GM18502 (cell line): ENCODE data around the gene FAM180A.
"Not testable (repeated sequence)": the region's sequence is repeated elsewhere in the genome, so short reads cannot be mapped to it uniquely, and the experiment has no call there.

Experiments
- ATAC-seq: cut with Tn5 transposase; IDR thresholded peaks from one replicate; pipeline ENCODE4 v1.9.1; 2021; ENCODE audit warnings: mild to moderate bottlenecking; ENCODE audit not compliant: unreplicated experiment, poor library complexity

The FAM180A gene

GRCh38 chr7:135716677-135717238 lies 31.9 kb downstream of the FAM180A start:
- ATAC-seq = no peak

- ATAC-seq = no peak
Observed at GRCh38 chr7:135715673-135716072, 32.9 kb downstream of the FAM180A start.

- no peak for ATAC-seq
Observed at GRCh38 chr7:135715055-135715522, 33.5 kb downstream of the FAM180A start.

GRCh38 chr7:135714534-135715009 lies 34.0 kb downstream of the FAM180A start:
- no peak for ATAC-seq

- no peak for ATAC-seq
Observed at GRCh38 chr7:135713836-135714470, 34.7 kb downstream of the FAM180A start.

- ATAC-seq = no peak
Observed at GRCh38 chr7:135712796-135713195, 35.8 kb downstream of the FAM180A start.

- ATAC-seq = no peak
Observed at GRCh38 chr7:135712182-135712782, 36.3 kb downstream of the FAM180A start.

GRCh38 chr7:135711139-135711469 lies 37.5 kb downstream of the FAM180A start:
- ATAC-seq = peak; percentile 17

- peak; percentile 44 for ATAC-seq
Observed at GRCh38 chr7:135710417-135711138, 38.0 kb downstream of the FAM180A start.

- ATAC-seq = no peak
Observed at GRCh38 chr7:135709508-135709907, 39.1 kb downstream of the FAM180A start.

GRCh38 chr7:135708041-135708440 lies 40.6 kb downstream of the FAM180A start:
- ATAC-seq = no peak

- ATAC-seq = no peak
Observed at GRCh38 chr7:135707570-135707966, 41.0 kb downstream of the FAM180A start.

GRCh38 chr7:135706858-135707569 lies 41.6 kb downstream of the FAM180A start:
- no peak for ATAC-seq

- no peak for ATAC-seq
Observed at GRCh38 chr7:135706038-135706742, 42.4 kb downstream of the FAM180A start.

- no peak for ATAC-seq
Observed at GRCh38 chr7:135704698-135705097, 43.9 kb downstream of the FAM180A start.

GRCh38 chr7:135704074-135704473 lies 44.5 kb downstream of the FAM180A start:
- no peak for ATAC-seq

- no peak for ATAC-seq
Observed at GRCh38 chr7:135697276-135698049, 51.1 kb downstream of the FAM180A start.

GRCh38 chr7:135693558-135693957 lies 55.1 kb downstream of the FAM180A start:
- no peak for ATAC-seq

GRCh38 chr7:135692606-135693005 lies 56.0 kb downstream of the FAM180A start:
- ATAC-seq = not testable (repeated sequence)
